HG03521 (cell line): ENCODE measurements around the gene SMAD9.

Source experiments
- ATAC-seq: cut with Tn5 transposase; IDR thresholded peaks from one replicate; pipeline ENCODE4 v1.9.1; 2021; ENCODE audit warnings: mild to moderate bottlenecking, moderate library complexity; ENCODE audit not compliant: unreplicated experiment

The SMAD9 gene

DNA sequence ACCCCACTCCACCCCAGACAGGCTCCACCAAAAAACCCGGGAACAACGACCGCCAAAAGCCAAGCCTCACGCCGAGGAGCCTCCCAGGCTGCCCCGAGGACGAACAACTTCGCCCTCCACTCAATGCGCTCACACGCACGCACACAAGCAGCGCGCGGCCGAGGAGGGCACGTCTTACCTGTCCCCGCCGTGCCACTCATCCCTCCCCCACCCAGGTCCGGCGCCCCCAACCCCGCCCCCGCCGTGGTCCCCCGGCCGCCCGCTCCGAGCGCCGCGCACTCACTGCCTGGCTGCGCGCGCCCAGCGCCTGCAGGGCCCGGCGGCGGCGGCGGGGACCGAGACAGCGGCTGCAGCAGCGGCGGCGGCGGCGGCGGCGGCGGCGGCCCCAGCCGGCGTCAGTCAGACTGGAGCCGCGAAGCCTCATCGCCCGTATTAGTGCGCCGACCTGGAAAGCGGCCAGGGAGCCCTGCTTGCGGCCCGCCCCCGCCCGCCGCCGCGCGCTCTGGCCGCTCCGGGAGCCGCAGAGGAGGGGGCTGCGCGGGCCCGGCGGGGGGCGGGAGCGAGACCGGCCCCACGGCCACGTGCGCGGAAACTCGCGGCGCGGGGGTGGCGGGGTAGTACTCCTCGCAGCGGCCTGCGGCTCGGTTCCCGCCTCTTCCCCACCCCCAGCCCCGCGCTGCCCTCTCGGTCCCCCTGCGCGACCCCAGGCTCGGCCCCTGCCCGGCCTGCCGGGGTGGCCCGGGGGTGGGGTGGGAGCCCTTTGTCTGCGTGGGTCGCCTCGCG, at the start of gene SMAD9:
TSS of gene SMAD9 (minus strand) at position 406 of the 783 bp plus-strand sequence. CDS start 40,549 bp downstream, outside the sequence.
- ATAC-seq = peak; percentile 64

DNA sequence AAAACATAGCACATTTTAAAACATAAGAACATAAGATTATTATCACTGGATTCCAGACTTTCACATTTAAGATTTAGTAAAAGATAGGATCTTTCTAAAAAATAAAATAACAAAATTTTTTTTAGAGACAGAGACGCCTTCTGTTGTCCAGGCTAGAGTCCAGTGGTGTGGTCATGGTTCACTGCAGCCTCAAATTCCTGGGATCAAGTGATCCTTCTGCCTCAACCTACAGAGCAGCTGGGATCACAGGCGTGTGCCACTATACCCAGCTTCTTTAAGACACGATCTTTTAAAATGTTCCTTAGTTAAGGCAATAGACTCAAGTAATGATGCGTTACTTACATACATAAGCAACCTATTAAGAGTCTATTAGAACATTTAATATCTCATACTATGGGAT, 46.4 kb upstream of the SMAD9 start:
- ATAC-seq = no peak

DNA sequence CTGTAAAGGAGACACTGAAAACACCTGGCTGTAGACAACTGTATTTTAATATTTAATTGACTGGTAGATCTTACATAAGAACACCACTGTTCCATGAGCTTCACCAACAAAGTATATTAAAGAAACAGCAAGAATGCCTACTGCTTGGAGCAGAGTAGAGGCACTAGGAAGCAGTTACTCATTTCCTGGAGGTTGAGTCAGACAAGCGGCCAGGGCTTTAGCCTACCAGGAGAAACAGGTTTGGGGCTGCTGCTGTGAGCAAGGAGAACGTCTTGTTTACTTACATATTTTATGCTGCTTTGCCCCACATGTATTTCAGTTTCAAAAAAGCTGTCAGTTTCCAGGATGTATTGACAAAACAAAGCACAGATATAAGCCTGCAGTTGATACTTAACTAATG, 45.7 kb upstream of the SMAD9 start:
- no peak for ATAC-seq

DNA sequence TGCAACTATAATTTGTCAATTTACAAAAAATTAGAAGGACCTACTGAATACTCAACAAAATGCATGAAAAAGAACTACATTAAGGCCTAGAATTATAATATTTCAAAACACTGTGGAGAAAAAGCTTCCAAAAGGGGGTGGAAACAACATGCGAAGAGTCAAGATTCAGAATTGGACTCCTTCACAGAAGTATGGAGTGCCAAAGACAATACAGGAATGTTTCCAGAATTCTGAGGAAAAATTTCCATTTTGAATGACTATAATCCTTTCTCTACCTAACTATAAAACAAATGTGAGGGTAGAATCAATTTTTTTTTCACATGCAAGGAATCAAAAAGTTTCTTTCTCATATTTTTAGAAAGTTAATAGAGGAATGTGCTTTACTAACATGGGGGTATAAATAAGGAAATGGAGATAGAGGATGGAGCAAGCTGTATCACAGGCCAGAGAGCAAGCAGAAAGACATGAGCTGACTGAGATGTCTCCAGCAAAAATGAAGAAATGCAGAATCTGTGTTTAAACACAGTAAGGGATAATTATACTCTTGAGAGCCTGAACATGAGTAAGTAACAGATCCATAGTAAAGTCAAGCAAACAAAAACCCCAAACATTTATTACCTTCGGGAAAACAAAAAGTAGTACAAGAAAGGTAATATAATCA, 39.5 kb upstream of the SMAD9 start:
- ATAC-seq = no peak

DNA sequence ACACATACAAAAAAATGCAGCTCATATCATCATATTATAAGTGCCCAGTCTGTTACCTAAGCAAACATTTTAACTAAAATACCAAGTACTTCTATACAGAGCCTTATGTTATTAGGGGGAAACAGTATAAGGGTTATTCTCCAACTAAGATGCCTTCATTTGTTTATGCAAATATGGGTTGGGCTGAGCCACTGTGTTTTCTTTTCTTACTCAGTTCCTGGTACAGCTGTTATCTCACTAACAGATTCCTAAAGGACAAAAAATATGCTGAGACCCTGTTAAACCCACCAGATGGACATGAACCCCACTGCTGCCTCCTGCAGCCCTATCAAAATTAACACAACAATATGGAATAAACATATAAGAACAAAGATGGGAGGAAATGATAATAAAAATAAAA, 34.5 kb upstream of the SMAD9 start:
- ATAC-seq = no peak

DNA sequence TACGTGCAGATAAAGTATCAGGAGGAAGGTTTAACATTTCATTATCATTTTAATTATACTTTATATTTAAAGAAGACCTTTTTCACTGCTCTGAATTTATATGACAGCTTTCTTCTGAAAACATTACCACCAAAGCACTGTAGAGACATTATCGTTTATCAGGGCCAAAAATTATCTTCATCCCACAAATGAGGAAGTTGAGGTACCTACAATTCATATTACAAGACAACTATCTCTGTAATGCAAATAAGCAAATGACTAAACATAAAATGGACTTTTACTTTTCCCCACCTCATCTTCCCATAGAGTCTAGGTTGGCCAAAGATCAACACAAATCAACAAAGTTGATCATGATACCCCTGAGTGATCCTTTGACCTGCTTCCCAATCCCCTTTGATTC, 30.9 kb upstream of the SMAD9 start:
- no peak for ATAC-seq

DNA sequence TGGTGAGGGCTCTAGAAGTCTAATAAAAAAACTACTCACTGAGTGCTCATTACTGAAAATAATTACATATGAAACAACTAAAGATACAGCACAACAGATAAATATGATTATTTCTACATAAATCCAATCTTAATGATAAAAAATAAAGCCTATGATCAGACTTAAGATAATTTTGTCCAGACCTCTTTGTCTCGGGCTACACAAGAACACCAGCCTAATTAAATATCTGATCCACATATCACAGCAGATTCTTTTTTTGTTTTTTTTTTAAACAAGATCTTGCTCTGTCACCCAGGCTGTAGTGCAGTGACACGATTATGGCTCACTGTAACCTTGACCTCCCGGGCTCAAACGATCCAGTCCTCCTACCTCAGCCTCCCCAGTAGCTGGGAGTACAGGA, 30.3 kb upstream of the SMAD9 start:
- ATAC-seq = no peak

DNA sequence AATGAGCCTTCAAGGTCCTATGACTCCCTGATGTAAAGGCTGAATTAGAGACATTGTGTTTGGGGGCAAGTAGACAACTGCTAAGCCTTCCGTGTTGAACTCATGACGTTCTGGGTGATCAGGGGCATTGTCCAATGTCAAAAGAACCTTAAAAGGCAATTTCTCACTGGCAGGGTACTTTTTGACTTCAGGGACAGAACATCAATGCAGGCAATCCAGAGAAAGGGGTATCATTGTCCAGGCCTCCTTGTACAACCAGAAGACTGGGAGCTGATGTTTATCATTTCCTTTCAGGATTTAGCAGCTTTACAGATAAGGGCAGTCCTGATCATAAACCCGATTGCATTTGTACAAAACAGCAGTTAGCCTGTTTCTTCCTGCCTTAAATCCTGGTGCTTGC, 25.0 kb upstream of the SMAD9 start:
- ATAC-seq = no peak

DNA sequence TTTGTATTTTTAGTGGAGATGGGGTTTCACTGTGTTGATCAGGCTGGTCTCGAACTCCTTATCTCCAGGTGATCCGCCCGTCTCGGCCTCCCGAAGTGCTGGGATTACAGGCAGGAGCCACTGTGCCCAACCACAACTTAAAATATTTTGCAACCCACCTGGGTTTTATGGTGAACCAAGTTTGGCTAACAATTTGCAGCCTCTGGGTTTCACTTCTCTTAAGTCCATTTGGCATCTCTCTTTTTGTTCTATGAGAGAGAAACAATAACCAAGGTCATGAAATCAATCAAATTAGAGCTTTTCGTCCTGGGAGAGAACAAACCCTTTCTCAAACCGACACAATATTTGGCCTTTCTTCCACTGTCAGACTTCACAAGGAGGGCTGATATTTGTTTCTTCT, 5.6 kb upstream of the SMAD9 start:
- ATAC-seq = no peak

DNA sequence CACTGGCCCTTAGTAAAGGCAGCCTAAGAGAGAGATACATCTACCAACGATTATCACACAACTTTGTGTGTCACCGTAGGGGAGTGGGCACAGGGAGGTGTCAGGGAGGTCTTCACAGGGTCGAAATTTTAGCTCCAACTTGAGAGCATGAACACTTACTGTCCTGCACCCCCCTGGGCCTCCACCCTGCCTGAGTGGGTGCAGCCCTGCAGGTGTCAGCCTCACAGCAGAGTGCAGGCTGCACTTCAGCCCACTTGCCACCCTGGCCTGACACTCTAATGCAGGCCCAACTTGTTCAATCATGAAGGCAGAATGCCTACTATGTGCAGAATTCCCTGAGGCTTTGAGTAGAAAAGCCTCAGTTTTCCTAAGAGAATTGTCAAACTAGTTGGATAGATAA, 4.0 kb upstream of the SMAD9 start:
- no peak for ATAC-seq

DNA sequence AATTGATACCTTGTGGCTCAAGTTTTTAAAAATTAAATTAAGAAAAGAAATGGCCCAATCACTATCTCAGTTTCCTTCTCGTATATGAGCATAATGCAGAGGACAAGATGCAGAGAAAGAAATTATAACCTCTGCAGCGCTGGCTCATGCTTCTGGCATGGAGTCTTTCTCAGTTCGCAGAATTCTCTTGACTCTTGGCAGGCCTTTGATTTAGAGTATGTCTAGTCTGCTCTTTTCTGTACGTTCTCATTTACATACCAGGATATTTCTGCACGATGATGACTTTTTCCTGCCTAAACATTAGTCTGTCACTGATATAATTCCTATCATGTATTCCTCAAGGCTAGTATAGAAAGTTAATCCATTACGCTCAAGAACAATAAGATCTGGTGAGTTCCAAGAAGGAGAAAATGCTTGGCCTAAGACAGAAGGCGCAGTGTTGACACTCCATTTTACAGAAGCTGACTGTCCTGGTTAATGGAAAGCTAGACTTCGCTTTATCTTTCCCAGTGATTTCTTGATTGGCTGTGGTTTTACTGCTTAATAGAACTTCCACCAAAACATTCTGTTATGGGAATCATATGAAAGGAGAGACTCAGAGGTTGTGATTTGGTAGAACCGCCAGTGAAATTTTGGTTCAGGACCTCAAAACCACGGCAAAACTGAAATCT, 1.7 kb upstream of the SMAD9 start:
- ATAC-seq = no peak

DNA sequence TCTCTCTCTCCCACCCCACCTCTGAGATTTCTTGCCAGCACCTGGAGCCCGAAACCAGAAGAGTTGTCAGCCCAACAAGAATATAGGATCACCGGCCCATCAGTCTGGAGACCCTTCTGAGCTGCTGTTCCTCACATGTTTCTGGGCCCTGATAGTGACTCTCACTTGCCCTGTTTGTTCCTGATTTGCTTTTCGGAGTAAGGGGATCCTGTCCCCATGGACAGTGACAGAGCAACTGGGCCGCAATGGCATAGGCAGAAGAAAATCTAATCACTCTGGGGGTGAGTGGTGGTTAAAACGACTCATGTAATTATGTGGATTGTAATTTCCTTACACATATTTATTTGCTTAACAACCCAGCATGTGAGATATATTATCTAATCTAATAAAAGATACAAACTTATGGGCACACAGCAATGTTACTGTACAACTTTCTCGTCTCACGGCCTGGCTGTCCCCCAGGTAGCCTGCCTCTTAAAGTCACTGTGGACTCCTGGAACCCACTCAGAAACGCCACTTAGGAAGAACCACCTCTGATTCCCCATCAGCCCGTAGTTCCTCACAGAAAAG, 663 bp upstream of the SMAD9 start:
- no peak for ATAC-seq

DNA sequence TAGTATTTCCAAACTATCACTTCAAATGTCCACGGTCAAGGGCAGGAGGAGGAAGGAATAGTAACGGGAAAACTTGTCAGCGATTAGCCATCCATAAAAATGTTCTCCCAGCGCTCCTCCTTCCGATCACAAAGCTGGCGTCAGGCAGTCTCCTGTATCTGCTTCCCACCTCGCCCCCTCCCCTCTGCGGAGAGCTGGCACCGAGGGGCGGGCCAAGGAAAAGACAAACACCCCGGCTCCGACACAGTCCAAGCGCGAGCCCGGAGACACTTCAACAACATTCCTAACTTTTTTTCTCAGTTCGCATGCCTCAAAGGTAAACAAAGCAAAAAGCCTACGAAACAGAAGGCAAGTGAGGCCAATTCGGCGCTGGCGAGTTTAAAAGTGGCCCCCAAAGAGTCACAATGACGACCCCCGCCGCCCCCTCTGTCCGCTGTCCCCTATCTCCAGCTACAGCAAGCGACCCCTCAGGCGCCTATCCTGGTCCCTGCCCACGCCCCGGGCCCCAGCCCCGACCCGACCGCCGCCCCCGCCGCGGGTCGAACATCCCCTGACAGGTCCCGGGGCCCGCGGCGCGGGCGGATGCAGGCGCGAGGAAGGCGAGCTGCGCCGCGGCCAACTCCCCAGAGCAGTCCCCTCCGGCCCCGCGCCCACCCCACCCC, 736 bp downstream of the SMAD9 start:
- ATAC-seq = peak; percentile 9

DNA sequence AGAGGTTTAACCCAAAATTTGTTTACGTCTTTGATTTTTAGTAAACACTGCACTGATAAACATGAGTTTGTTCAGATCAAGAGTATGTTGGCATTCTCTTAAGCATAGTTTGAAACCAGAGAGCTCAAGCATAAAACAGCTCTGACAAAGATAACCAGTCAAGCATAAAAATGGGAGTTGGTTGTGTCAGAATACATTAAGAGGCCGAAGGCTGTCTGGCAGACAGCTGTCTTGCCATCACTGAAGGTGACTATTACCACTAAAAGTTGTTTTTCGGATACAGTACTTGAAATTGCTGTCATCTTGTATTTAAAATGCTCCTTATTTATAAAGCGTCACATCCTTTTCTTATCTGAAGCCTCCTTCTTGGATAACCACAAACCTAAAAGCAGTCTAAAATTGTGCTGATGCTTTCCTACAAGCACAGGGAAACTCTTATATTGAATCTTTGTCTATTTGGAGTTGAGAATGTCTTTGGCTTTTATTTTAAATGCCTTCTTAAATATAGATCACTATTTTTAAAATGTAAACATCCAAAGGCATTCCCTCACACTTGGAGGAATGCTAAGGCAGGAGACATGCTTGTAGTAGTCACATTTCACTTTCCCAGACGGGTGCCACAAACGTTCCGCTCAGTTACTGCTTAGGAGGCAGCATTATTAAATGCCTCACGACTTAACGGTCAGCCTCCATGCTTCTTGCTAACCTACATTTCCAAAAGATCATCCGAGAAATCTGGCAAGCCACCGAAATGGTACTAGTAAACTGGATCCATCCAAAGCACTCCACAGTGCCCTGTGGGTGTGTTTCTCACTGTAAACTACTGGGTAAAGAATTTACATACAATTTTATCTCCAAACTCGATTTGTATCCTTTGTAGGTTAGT, 1.5 kb downstream of the SMAD9 start:
- ATAC-seq = no peak

DNA sequence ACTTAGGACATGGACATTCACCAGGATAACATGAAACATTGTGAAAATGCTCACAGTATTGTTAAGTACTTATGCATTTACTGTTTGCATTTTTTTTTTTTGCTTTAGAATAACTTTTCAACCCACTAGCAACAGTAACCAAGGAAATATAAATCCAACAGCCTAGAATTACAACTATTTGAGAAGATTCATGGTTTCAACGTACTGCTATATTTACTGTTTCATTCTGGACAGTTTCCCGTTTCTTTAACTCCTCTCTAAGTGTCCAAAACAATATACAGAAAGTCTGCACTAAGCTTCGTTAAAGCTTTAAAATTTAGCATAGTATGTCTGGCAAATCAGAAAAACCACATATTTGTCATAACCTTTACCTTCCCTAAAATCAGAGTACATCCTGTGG, 2.7 kb downstream of the SMAD9 start:
- ATAC-seq = no peak

DNA sequence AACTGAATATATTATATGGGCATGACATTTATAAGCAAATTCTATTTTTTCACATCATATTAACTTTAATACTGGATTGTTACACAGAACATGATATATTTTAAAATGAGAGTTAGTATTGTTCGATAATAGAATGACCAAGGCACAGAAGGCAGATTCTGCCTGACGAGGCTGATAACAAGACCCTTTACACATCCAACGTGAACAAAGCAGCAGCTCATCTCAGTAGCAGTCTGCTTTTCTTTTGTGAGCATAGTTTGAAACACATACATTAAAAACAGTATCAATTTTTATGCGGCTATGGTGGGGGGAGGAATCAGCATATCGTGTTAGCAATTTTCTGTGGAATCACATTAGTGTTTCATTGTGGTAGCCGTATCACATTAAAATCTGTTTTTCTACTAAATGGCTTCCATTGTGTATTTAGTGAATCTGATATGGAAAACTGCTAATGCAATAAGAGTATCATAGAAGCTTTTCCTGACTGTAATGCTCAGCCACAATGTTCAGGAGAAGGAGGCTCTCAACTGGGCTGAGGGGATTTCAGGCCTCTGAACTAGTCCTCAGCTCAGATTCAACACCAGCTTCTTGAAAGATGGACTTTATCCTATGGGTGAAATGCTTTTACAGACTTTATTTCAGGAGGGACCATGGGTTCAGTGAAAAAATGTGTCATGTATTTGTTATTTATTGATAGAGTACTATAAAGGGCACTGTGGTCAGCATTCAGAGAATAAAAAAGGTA, 4.0 kb downstream of the SMAD9 start:
- no peak for ATAC-seq

DNA sequence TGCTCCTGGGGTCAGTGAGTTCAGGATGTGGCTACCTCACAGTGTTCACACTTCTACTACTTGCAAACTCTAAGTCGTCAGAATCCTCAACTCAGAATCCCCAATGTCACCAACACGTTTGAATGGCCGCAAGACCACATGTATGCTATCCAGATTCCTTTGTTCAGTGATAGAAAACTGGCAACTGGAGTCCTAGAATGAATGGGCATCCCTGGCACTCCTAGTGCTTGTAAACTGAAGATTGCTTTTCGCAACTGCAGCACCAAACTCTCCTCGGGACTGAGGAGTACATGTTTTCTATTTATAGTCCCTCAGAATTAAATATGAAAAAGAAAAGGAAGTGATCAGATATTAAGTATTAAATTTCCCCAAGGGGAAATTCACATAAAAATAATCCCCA, 4.9 kb downstream of the SMAD9 start:
- ATAC-seq = no peak

DNA sequence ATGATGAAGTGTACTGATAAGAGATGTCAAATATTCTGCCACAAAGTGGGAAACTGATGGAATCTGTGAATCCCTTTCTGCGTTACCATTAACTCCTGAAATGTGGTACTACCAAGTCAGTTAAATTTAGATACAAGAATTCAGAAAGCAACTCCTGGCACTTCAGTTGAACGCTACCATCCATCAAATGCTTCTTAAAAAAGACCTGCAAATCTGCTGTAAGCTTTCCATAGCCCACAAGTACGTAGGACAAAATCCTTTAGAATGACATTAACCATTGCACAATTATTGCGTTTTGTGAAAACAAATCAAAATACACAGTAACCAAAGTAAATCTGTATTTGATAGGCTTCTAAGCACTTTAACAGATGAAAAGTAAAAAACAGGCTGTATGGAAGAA, 5.4 kb downstream of the SMAD9 start:
- ATAC-seq = no peak

DNA sequence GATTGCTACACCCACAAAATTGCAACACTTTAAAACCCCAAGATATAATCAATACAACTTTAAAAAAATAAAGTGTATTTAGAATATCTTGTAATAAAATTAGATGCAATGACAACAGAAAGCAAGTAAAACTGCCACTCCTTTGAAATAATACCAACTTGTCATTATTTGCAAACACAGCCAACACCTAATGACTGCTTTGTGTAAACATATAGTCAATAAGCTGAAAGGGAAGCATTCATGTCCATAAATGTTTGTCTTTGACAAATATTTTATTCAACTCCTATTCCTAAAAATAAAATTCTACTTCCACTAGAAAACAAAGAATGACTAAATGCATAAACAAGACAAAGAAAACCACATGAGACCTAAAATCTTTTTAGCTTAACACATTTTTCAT, 6.6 kb downstream of the SMAD9 start:
- ATAC-seq = no peak

DNA sequence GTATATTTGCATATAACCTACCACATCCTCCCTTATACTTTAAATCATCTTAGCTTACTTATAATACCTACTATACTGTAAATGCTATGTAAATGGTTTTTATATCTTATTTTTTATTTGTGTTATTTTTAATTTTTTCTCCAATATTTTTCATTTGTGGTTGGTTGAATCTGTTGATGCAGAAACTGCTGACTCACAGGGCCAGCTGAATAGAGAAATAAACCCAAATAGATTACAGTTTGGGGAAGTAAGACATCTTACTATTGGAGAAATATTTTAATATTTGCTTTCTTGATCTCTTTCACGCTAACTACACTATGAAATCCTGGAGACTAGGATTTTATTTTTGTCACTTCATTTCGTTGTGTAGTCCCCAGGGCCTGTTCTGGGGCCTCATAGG, 7.1 kb downstream of the SMAD9 start:
- no peak for ATAC-seq
